Adipocyte (in vitro differentiated cells): Measurements from ENCODE around the gene C12orf60.
A peak's percentile ranks its signal among the peaks of the same experiment; 100 is the strongest.

Source experiments
- DNase-seq: peaks from one replicate; pipeline ENCODE4 v3.0.0-alpha.2; 2015; ENCODE audit warnings: low read depth
- H3K27me3 ChIP-seq: replicated peaks from 2 replicates; pipeline ENCODE4 v1.7.0; 2013; ENCODE audit warnings: mild to moderate bottlenecking, low read length, moderate library complexity; ENCODE audit not compliant: control insufficient read depth, insufficient read depth
- H3K36me3 ChIP-seq: 2 replicates; pipeline ENCODE4 v1.7.0; 2013; ENCODE audit warnings: low read length, mild to moderate bottlenecking, moderate library complexity; ENCODE audit not compliant: control insufficient read depth, insufficient read depth, severe bottlenecking
- H3K4me1 ChIP-seq: 2 replicates; pipeline ENCODE4 v1.7.0; 2013; ENCODE audit warnings: mild to moderate bottlenecking, low read length, moderate library complexity; ENCODE audit not compliant: control insufficient read depth, insufficient read depth
- H3K4me3 ChIP-seq: 2 replicates; pipeline ENCODE4 v1.7.0; 2013; ENCODE audit warnings: mild to moderate bottlenecking, low read length, moderate library complexity
- H3K9ac ChIP-seq: 2 replicates; pipeline ENCODE4 v1.7.0; 2013; ENCODE audit warnings: mild to moderate bottlenecking, low read length, moderate library complexity
- H3K9me3 ChIP-seq: 2 replicates; pipeline ENCODE4 v1.7.0; 2013; ENCODE audit warnings: mild to moderate bottlenecking, low read length, moderate library complexity; ENCODE audit not compliant: control insufficient read depth

Gene C12orf60

DNA sequence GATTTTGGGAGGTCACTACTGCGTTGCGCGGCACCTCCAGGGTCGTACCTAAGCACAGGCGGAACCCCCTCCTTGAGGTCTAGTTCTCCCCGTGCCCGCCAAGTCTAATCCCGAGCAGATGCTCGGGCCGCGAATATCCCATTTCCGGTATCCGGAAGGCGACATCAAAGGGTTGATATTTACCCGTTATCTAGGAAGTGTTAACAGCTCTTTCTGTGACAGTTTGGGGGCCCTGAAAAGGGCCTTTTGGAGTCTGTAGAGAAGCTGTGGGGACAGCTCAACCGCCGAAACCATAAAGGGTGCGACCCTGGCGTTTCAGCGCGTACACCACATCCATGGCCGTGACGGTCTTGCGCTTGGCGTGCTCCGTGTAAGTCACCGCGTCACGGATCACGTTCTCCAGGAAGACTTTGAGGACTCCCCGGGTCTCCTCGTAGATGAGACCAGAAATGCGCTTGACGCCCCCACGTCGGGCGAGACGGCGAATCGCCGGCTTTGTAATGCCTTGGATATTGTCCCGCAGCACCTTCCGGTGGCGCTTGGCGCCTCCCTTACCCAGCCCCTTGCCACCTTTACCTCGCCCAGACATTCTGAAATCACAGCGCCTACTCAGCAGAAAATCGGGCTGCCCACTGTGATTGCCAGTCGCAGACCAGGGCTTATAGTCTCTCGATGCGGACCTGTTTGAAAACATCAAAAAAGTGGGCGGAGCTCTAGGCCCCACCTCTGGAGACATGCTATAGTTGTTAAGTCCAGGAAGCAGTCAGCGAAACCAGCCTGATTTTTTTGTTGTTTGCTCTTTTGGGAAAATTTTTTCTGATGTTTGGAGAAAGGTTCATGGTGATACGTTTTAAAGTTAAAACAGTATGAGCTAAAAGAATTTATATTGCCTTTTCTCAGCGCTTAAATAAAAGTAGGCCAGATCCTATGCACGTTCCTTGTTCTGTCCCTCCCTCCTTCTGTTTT lies 32.7 kb upstream of the C12orf60 start:
- Histone ChIP-seq H3K9me3 (no peaks in the 10 kb centered on the region), H3K36me3 (peaks cover 6% of the 10 kb centered on the region), H3K9ac (peak overlapping the region; percentile 91), H3K27me3 (no peaks in the 10 kb centered on the region), H3K4me1 (peaks cover 26% of the 10 kb centered on the region), H3K4me3 (peak overlapping the region; percentile 96)
- DNase-seq = peak; percentile 95

DNA sequence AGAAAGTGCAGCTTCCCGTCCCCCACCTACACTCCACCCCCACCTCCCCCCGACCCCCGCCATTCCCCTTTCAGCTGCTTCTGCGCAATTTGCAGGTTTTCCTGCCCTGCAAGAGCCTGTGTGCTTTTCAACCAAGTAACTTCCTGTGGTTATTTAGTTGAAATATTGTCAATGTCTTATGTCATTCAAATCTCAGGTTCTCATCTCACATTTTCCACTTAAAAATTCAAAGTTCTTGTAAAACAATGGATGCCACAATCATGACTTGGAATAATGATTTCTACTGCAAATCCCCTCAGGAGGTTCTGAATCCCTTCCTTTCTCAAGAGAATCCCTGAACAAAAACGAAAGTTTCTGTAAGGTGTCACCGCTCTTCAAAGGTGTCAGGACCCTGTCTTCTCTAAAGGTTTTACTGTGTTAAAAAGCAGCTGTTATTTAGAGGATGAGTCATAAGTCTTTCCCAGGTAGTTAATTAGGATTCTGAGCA lies 31.8 kb upstream of the C12orf60 start:
- peak overlapping the region; percentile 38 for H3K9ac ChIP-seq
- no peak for DNase-seq

DNA sequence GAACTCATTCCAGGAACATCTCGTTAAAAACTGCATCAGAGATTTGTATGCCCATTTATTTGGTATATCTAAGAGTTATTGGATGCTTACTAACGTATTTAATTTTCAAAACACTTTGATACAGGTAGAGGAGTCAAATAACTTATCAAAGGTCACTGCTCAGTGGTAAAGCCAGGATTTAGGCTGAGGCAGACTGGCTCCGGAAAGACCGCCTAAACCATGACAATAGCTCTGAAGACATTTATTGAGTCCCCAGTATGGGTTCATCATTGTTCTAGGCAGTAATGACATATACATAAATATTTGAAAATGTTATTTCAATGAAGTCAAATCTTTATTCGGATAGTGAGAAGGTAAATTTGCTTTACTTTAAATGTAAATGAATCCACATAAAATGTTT lies 30.5 kb upstream of the C12orf60 start:
- H3K36me3 ChIP-seq = no peaks in the 10 kb centered on the region
- H3K27me3 ChIP-seq = no peaks in the 10 kb centered on the region
- H3K9me3 ChIP-seq = no peaks in the 10 kb centered on the region
- peak overlapping the region; percentile 98 for H3K4me3 ChIP-seq
- H3K9ac ChIP-seq = no peak overlapping the region
- H3K4me1 ChIP-seq = peaks cover 40% of the 10 kb centered on the region
- DNase-seq = no peak

More for the DNA sequence above, 31.8 kb upstream of the C12orf60 start:
- Histone ChIP-seq H3K9me3 (no peaks in the 10 kb centered on the region), H3K4me3 (peak overlapping the region; percentile 21), H3K4me1 (peaks cover 36% of the 10 kb centered on the region), H3K27me3 (no peaks in the 10 kb centered on the region), H3K36me3 (peaks cover 6% of the 10 kb centered on the region)

DNA sequence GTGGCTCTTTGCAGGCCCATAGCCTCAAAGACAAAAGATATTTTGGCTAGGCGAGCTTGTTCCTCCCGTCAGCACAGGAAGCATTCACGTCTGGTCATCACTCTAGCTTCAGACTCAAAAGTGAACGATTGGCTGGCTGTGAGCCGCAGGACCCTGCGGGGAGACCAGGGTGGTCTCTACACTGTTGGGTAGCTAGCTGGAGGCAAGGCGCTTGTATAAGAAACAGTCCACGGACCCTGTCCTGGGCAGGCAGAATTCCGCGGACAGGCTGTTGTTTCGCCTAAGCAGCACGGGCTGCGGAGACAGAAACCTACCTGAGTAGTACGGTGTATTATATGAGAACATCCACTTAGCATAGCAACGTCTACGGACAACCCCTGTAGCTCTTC lies 29.8 kb upstream of the C12orf60 start:
- Histone ChIP-seq H3K4me3 (peak overlapping the region; percentile 98), H3K9me3 (no peaks in the 10 kb centered on the region), H3K4me1 (peaks cover 34% of the 10 kb centered on the region), H3K27me3 (no peaks in the 10 kb centered on the region), H3K36me3 (no peaks in the 10 kb centered on the region), H3K9ac (peak overlapping the region; percentile 44)
- DNase-seq = no peak

DNA sequence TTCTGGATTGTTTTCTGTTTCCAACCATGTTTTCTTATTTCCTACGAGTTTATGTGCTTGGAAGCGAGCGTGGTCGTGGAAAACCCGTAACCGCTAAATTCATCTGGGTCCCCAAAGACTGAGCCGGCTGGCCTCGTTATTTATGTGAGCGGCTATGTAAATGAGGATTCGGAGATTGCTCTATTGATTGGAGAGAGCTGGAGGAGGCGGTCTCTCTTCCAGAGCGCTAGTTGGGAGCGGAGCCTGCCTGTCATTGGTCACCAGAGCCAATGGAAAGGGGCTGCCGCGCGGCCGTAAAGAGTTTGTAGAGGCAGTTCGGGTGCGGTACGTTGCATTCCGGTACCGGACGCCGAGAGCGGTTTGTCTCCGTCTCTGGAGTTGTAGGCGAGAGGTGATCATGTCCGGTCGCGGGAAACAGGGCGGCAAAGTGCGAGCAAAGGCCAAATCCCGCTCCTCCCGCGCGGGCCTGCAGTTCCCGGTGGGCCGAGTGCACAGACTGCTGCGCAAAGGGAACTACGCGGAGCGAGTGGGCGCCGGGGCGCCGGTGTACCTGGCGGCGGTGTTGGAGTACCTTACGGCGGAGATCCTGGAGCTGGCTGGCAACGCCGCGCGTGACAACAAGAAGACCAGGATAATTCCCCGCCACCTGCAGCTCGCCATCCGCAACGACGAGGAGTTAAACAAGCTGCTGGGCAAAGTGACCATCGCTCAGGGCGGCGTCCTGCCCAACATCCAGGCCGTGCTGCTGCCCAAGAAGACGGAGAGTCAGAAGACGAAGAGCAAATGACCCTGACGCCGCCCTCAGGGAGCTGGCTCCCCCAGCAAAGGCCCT lies 29.2 kb upstream of the C12orf60 start:
- Histone ChIP-seq H3K9ac (peak overlapping the region; percentile 99), H3K4me3 (peak overlapping the region; percentile 98), H3K4me1 (peaks cover 34% of the 10 kb centered on the region), H3K27me3 (no peaks in the 10 kb centered on the region), H3K36me3 (no peaks in the 10 kb centered on the region), H3K9me3 (no peaks in the 10 kb centered on the region)
- peak; percentile 97 for DNase-seq

DNA sequence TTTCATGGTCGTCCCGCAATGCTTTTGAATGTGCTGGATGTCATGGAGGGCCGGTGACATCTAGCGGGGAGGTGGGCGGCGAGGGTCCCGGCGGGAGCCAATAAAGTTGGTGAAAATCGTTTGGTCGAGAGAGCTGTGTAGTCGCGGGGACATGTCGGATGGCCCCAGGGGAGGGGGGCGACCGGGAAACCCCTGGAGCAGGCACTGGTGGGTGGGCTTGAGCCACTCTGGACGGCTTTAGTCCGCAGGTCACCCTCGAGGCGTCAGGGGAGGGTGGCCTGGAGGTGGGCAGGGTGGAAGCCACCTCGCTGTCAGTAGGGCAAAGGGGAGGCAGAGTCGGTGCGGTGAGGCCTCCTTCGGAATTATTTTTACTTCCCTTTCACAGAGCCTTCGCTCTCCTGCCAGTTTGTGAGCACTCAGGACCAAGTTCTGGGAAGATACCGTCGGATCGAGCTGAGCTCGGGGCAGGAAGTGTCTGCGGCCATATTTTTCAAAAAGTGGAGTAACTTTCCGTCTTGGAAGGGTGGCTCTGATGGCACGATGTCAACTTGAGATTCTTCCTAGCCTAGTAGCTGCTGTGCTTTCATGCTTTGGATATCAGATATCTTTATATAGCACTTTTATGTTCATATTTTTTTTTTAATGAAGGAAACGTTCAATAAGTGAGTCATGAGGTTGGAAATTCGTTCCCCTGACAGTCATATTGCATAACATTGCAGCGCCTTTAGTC lies 28.4 kb upstream of the C12orf60 start:
- Histone ChIP-seq H3K27me3 (no peaks in the 10 kb centered on the region), H3K9ac (peak overlapping the region; percentile 99), H3K4me3 (peak overlapping the region; percentile 98), H3K4me1 (peaks cover 34% of the 10 kb centered on the region), H3K36me3 (no peaks in the 10 kb centered on the region), H3K9me3 (no peaks in the 10 kb centered on the region)
- DNase-seq = peak; percentile 80

DNA sequence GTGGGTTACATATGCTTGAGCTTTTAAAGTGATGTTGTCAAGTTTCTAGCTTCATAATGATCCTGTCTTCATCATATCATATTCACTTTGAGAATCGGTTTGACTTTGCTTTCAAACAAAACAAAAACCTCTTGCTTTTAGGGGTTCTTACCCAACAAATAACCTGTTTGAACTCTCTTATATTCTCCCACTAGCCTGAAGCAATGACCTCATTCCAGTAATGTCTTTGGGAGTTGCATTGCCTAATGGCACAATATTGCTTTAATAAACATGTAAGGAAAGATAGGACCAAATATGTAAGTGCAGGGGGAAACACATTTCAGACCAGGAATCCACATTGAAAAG lies 27.9 kb upstream of the C12orf60 start:
- Histone ChIP-seq H3K9ac (peak overlapping the region; percentile 99), H3K36me3 (no peaks in the 10 kb centered on the region), H3K4me3 (peak overlapping the region; percentile 98)

DNA sequence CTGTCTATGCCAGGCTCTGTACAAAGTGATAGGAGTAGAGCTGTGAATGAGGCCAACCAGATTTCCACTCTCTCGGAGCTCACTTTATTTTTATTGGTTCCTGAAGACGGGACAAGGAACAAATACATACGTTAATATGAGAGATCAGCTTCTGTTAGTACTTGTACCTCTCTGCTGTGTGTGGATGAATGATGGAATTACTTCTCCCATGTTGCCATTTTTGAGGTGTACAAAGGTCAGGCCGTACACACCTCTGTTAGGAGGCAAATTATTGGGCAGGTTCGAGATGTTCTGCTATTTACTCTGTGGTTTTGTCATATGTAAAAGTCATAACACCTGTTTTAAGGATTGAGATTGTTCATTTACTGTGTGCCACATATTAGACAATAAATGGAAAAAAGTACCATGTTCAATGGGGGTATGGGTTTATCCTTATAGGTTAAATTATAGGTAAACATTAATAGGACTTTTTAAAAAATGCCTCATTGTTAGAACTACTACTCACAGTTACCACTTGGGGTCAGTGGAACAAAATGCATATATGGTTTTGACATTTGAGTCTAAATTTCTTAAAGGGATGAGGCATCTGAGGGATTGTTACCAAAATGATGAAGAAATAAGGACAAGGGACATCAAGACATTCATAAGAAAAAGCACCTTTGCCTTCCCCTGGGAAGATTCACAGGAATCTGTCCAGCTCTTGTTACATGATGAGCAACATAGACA lies 27.1 kb upstream of the C12orf60 start:
- Histone ChIP-seq H3K27me3 (no peaks in the 10 kb centered on the region), H3K36me3 (no peaks in the 10 kb centered on the region), H3K4me1 (peaks cover 31% of the 10 kb centered on the region), H3K4me3 (peak overlapping the region; percentile 98), H3K9ac (peak overlapping the region; percentile 99), H3K9me3 (no peaks in the 10 kb centered on the region)
- peak; percentile 52 for DNase-seq

More for the DNA sequence above, 27.9 kb upstream of the C12orf60 start:
- DNase-seq = peak; percentile 83
- Histone ChIP-seq H3K27me3 (no peaks in the 10 kb centered on the region), H3K9me3 (no peaks in the 10 kb centered on the region), H3K4me1 (peaks cover 34% of the 10 kb centered on the region)

GRCh38 chr12:14777271-14777670 lies 26.2 kb upstream of the C12orf60 start:
- peak; percentile 38 for DNase-seq
- Histone ChIP-seq H3K9ac (peak overlapping the region; percentile 99), H3K4me1 (peaks cover 34% of the 10 kb centered on the region), H3K4me3 (peak overlapping the region; percentile 98), H3K36me3 (no peaks in the 10 kb centered on the region), H3K9me3 (no peaks in the 10 kb centered on the region), H3K27me3 (no peaks in the 10 kb centered on the region)

DNA sequence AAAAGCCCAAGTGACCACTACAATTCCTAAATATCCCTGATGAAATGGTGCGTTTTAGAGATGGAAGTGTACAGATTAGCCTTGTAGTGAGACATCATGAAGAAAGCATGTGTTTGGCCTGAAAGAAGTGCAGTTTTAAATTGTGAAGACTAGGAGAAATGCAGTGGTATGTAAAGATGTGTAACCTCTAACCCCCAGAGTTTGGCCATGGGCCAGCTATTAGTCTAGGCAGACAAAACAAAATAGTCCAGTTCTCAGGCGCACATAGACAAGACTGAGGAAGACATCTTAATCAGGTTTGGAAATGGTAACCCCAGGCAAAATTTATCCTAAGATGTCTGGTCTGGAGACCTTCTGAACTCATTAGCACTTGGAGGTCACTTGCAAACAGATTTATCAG lies 23.6 kb upstream of the C12orf60 start:
- Histone ChIP-seq H3K9ac (no peak overlapping the region), H3K4me1 (peaks cover 30% of the 10 kb centered on the region), H3K36me3 (peaks cover 10% of the 10 kb centered on the region), H3K9me3 (no peaks in the 10 kb centered on the region), H3K27me3 (no peaks in the 10 kb centered on the region), H3K4me3 (no peak overlapping the region)
- no peak for DNase-seq
